ENCODE measurements around the gene TOM1L2.

Gene TOM1L2

GRCh38 chr17:17798010-17798556 is 174.1 kb downstream of the TOM1L2 start:
- DNase-seq = no peak

DNA sequence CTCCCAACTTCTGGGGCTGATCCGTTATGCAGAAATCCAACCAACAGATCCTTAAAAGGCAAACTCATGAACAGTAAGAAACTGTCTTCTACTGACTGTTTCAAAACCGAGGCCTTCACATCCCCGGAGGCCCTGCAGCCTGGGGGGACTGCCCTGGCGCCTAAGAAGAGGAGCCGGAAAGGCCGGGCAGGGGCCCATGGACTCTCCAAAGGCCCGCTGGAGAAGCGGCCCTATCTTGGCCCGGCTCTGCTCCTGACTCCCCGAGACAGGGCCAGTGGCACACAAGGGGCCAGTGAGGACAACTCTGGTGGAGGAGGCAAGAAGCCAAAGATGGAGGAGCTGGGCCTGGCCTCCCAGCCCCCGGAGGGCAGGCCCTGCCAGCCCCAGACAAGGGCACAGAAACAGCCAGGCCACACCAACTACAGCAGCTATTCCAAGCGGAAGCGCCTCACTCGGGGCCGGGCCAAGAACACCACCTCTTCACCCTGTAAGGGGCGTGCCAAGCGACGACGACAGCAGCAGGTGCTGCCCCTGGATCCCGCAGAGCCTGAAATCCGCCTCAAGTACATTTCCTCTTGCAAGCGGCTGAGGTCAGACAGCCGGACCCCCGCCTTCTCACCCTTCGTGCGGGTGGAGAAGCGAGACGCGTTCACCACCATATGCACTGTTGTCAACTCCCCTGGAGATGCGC is 174.9 kb downstream of the TOM1L2 start:
- no peak for DNase-seq

DNA sequence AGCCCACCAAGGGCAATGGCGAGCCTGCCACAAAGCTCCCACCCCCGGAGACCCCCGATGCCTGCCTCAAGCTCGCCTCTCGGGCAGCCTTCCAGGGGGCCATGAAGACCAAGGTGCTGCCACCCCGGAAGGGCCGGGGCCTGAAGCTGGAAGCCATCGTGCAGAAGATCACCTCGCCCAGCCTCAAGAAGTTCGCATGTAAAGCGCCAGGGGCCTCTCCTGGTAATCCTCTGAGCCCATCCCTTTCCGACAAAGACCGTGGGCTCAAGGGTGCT is 175.5 kb downstream of the TOM1L2 start:
- no peak for DNase-seq

GRCh38 chr17:17795946-17796786 is 176.0 kb downstream of the TOM1L2 start:
- no peak for DNase-seq

- DNase-seq = no peak
Measured at GRCh38 chr17:17795296-17795695, 176.9 kb downstream of the TOM1L2 start.

DNA sequence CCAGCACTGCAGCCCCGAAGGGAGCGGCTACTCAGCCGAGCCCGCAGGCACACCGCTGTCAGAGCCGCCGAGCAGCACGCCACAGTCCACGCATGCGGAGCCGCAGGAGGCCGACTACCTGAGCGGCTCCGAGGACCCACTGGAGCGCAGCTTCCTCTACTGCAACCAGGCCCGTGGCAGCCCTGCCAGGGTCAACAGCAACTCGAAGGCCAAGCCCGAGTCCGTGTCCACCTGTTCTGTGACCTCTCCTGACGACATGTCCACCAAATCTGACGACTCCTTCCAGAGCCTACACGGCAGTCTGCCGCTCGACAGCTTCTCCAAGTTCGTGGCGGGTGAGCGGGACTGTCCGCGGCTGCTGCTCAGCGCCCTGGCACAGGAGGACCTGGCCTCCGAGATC is 177.8 kb downstream of the TOM1L2 start:
- DNase-seq = no peak

Measured in inflammatory macrophage treated with lipopolysaccharide for 1 hour (primary cell).